Stimulated activated CD8-positive, alpha-beta memory T cell treated with anti-CD3 and anti-CD28 coated beads, Interleukin-7, amount 100 ng/mL, for 4 hours (primary cell): ENCODE measurements around the gene RGR.
"Not testable (repeated sequence)": the region's sequence is repeated elsewhere in the genome, so short reads cannot be mapped to it uniquely, and the experiment has no call there.

Source experiments
- DNase-seq, 2 donors: peaks; one replicate each; pipeline ENCODE4 v3.0.0-alpha.2; 2020; ENCODE audit warnings: low read depth in 2 of 2

RGR gene

DNA sequence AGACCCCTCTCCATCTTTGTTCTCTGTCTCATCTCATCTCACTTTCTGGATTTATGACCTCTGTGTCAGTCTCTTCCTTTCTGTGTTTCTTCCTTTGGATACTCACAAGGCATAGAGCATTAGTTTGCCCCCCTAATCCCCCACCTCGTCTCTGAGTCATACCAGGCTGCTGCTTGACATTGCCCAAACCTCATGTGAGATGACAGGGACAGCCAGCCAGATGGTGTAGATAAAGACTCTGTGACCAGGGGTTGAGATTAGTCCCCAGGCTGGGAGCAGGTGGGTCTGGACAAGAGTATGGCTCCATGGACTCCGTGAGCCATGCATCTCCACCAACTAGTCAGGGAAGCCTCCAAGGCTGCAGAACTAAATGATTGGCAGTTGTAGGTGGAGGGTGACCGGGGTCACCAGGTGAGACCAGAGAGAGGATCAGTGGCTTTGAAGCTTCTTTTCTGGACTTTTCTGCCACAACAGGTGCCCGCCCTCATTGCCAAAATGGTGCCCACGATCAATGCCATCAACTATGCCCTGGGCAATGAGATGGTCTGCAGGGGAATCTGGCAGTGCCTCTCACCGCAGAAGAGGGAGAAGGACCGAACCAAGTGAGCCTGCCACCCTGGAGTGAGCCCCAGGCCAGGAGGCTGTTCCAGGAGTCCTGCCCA is 13.3 kb downstream of the RGR start:
- no peak for DNase-seq

DNA sequence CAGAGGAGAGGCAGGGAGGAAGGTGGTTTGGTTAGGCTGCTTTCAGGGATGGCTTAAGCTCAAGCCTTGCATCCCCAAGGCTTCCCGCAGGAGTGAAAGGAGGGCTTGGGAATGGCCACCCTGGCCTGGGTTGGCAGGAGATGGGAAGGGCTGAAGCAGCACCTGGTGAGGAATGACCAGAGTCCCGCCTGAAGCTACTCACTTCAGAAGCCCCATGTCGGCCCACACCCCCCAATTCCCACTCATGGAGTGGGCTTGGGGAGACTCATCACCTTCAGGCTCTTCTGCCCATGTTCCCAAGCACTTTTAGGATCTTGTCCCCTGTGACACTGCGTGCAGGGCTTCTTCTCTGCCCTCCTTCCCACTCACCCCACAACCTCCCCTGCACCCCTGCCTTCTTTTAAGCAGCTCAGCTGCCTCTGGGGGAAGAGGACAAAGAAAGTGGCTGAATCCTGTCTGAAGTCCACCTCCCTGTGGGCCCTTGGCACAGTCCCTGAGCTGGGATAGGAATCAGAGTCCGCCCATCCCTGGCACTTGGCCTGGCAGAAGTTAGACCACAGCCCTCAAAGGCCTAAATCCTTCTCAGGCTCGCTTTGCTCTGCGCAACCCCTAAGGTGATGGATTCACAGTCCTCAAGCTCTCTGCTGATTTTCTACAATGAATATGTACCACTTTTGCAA is 16.5 kb downstream of the RGR start:
- no peak for DNase-seq

DNA sequence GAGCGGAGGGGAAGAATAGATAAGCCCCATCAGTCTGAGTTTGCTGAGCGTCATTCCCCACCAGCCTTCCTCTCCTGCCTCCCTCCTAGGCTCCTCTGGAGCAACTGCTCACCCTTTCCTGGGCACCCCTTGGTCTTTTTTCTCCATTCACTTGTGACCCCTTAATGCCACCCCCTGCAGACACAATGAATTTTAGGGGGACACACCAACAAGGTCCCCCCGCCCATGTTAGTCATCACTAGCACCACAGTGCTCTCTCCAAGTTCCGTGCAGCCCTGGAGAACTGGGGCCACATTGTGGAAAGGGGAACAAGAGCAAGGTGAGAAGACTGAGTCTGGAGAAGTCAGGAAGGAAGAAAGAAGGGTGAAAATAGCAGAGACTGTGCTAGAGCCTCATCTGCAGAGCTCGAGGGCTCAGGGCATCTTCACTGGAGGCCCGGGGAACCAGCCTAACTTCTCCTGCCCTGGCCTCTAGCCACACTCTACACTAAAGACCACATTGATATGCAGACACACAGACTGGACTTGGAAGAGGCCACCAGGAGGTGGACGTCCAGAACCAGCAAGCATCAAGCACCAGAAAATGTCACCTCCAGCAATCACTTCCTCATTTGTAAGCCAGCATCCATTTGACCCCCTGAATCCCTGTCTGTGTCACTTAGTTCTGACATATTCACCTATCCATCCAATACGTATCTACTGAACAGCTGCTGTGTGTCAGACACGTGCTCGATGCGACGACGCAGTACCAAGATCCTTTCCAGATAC is 17.5 kb downstream of the RGR start:
- DNase-seq = no peak

DNA sequence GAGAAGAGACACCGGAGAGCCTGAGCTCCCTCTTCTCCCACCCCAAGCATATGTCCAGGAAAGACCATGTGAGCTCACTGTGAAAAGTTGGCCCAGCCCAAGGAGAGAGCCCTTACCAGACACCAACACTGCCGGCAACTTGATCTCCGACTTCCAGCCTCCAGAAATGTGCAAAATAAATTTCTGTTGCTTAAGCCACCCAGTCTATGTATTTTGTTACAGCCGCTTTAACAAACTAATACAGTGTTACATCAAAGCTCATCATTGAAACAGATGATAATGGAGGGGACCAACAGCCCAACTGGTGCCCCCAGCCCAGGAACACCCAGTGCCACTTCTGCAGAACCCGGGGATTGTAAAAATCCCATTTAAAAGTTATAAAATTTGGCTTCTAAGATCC is 18.9 kb downstream of the RGR start:
- no peak for DNase-seq

DNA sequence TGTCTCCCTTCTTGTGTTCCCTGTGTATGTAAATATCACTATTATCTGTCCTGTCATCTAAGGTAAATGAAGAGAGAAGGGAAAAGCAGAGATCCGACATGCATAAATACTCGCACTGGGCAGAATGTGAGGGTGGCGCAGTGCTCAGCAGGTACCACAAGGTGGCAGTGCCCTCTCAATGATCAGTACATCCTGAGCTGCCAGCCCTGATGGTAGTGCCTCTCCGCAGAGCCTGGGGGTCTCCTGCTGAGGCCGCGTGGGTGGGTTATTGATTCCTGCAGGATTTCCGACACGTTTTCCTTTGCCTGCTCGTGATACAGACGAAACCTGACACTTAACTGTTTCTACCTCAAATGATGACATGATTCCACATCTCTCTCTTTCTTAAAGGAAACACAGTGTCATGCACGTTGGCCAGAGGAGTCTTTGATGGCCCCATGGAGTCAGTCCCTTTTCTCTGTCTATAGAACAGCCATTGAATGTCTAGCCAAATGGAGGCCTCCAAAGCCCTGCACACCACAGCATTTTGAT is 19.8 kb downstream of the RGR start:
- peak; percentile 41 to 49 for DNase-seq

DNA sequence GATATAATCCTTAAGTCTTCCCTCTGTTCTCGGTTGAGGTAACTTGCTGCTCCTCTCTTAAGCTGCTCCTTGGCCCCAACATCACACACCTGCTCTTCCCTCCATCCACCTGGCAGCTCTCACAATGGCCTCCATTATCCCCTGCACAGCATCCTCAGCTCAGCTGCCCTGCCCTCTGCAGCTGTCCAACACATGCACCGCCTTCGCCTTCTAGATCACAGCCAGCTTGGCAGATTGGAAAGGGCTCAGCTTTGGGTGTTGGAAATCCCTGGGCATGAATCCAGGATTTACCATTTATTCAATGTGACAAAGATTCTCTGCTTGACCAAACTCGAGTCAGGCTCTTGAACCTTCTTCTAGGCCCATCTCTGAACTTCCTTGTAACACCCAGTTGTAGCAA is 20.6 kb downstream of the RGR start:
- no peak for DNase-seq

DNA sequence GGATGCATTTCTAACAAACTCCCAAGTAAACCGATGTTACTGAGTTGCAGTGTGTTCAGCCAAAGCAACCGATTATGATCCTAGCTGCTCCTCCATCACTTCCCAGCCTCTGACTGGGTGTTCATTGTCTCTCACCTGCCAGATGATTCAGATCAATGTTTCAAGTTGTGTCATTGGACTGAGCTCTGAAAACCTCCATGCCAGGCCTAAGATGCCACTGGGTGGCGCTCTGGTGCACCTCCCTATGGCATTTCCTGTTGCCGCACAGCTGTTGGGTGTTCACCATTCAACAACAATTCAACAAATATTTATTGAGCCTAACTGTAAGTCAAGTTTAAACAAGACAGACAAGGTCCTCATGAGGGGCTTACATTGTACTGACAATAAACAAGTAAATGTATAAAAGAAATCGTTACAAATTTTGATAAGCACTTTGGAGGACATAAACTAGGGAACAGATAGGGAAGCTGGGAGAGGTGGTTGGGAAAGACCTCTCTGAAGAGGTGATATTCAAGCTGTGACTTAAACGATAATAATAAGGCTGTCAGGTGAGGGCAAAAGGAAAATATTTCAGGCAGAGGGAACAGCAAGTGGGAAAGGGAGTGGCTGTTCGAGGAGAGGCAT is 22.8 kb downstream of the RGR start:
- DNase-seq = peak; percentile 22 to 31

DNA sequence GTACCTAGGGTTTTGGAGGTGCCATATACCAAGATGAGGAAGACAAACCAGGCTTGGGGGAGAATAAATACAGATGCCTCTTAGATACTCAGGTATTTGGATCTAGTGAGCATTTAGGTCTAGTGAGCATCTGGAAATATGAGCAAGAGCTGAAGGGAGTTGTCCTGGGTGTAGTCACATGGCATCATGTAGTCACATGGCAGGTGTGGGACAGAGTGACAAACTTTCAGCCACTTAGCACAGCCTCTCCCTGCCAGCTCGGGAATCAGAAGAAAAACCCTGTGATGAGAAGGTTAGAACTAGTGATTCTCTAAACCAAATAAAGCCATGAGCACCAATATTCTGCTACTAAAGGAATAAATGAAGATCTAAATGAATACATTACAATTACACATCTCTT is 24.3 kb downstream of the RGR start:
- no peak for DNase-seq

DNA sequence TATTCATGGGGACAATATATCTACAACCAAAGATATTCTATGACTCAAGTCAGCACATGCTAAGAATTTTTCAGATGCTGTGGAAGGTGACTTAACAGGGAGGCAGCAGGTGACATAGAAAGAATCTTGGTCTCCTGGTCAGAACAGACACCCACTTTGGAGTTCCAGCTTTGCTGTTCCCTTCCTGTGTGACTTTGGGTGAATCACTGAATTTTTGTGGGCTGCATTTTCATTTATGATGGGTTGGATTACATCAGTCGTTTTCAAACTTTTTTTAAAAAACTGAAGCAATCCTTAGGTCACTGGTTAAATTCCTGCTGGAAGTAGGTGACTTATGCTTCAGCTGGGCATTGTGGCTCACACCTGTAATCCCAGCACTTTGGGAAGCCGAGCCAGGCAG is 24.9 kb downstream of the RGR start:
- no peak for DNase-seq

DNA sequence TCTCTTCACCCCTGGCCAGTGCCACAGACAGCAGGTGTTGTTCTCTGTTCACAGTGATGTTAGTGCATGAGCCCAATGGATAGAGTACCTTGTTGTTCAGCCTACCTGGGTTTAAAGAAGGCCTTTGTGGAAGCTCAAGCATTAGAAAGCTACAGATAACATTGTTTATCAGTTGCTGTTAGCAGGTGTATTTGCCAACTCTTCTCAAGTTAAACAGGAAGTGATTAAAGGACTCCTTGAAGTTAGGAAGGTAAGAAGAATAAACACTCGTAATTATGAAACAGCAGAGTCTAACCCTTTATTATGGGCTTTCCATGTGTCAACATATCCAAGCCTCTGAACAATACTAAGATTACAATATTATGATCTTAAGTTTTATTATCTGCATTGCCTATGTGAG is 25.9 kb downstream of the RGR start:
- DNase-seq = no peak

DNA sequence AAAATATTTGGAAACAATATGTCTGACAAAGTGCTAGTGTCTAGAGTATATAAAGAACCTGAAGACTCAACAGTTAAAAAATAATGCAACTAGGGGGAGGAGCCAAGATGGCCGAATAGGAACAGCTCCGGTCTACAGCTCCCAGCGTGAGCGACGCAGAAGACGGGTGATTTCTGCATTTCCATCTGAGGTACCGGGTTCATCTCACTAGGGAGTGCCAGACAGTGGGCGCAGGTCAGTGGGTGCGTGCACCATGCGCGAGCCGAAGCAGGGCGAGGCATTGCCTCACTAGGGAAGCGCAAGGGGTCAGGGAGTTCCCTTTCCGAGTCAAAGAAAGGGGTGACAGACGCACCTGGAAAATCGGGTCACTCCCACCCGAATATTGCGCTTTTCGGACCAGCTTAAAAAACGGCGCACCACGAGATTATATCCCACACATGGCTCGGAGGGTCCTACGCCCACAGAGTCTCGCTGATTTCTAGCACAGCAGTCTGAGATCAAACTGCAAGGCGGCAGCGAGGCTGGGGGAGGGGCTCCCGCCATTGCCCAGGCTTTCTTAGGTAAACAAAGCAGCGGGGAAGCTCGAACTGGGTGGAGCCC is 35.1 kb downstream of the RGR start:
- not testable (repeated sequence) for DNase-seq

DNA sequence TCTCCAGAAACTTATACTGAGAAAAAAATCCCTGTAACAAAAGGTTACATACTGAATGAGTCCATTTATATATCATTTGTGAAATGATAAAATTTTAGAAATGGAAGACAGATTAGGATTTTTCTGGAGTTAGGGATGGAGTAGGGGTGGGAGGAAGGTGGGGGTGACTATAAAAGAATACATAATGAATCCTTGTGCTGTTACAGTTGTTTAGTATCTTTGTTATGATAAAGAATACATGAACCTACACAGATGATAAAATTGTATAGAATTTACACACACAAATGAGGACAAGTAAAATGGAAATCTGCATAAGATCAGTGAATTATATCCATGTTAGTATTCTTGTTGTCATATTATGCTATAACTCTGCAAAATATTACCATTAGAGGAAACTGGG is 41.8 kb downstream of the RGR start:
- DNase-seq = no peak

DNA sequence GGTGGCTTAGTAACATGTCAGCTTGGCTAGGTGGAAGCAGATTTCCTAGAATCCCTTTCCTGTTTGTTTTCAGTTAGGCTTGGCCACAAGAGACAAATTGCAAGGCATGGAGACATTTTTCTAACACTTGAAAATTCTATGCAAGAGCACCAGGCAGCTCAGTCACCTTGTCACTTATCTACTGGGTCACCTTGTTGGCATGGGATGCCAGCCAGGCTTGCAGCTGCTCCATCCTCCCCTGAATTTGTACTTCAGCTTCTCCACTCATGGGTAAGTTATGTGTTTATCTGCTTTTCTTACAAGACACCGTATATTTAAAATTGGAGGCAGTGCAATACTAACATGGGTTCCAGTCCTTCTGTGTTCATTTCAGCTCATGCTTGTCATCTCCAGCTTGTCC is 43.3 kb downstream of the RGR start:
- DNase-seq = no peak

DNA sequence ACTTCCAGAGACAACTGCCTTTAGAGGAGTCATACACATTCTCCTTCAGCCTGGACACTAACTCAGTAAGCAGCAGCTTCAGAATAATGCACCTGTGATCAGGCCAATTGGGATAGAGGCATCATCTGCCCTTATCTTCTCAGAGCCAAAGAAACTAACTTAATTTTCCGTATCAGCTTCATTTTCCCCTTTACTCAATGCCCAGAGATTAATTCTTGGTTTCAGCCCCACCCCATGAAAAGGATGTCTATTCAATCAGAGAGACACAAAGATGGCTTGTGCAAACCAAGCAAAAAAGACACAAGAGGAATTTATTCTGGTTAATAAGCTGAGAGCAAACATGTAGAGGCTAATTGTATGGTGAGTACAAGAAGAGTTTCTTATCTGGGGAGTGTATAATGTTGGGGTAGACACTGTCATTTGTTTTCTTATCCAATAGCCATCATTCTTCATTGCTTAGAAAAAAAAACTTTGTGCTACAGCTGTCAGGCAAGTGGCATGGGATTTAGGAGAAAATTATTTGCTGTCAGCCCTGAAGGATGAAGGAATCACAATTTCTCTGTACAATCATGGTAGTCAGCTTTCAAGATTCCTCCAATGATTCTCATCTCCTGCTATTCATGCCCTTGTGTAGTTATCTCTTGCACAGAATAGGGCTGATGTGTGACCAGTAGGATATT is 44.8 kb downstream of the RGR start:
- no peak for DNase-seq

DNA sequence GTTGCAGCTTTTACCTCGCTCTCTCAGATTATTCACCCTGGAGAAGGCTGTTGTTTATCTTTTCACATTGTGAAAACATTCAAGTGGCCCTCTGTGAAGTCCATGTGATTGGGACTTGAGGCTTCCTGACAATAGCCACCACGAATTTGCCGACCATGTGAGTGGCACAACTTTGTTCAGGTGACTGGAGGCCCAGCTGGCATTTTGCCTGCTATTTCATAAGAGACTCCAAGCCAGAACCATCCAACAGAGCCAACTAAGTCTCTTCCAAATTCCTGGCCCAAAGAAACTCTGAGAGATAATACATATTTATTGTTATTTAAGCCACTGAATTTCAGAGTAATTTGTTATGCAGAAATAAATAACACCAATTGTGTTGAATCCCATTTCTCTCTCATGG is 45.4 kb downstream of the RGR start:
- DNase-seq = no peak

DNA sequence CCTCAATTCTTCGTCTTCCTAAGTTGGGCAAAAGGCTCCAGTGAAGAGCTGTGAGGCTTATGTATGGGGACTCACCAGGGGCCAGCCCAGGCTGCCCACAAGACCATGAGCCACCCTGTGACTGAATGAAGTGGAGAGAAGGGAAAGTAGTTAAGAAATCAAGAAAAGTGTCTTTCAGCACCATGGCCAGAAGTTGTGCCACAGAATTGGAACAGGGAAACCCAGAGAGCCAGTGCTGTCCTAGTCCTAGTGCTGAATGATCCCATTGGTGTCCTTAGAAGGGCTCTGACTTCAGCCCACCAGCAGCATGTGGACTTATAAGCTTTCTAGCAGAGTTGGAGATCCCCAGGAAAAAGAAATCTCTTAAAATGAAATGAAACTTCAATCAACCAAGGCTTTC is 46.5 kb downstream of the RGR start:
- no peak for DNase-seq

DNA sequence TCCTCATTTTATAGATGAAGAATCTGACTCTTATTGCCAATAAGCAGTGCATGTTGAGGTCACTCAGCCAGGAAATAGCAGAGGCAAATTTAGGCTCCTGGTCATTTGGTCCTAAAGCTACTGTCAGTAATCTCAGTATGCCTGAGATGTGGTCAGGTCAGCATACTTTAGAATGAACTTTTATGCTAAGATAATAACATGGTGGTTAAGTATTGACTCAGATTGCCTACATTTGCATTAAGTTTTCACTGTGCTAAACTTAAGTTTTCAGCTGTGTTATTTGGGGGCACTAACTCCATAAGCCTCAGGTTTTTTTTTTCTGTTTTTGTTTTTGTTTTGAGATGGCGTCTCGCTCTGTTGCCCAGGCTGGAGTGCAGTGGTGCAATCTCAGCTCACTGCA is 47.6 kb downstream of the RGR start:
- no peak for DNase-seq

DNA sequence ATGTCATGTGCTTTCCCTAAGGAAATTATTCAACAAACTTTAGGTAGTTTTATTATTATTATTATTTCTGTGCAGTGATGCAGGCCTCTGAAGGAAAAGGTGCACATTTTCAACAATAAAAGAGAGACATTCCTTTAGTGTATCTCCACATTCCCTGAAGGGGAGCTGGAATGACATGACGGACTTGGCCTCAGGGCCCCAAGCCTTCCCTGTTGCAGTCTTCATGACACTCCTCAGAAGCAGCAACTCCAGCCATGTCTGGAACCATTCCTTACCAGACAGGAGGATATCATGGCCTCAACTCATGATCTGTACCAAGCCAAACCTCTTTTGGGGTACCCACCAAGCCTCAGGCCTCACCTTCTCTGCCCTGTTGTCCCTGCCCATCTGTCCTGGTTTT is 48.3 kb downstream of the RGR start:
- no peak for DNase-seq

DNA sequence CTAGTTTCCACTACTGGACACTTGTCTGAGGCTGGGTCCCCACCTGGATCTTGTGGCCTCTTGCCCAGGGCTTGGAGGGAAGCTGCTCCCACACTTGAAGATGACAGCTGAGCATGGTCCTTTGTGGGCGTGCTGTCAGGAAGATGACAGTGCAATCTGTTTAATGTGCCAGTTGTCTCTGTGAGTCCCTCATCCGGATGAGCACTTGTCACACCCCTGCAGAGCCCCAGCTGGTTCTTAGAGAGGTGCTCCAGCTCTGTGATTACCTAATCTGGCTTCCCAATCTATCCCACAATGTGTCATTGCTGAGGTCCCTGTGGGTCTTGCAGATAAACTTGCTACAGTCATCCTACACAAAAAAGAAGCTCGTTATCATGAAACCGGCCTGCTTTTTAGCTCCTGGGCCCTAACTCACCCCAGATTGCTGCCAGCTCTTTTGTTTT is 48.7 kb downstream of the RGR start:
- DNase-seq = no peak

DNA sequence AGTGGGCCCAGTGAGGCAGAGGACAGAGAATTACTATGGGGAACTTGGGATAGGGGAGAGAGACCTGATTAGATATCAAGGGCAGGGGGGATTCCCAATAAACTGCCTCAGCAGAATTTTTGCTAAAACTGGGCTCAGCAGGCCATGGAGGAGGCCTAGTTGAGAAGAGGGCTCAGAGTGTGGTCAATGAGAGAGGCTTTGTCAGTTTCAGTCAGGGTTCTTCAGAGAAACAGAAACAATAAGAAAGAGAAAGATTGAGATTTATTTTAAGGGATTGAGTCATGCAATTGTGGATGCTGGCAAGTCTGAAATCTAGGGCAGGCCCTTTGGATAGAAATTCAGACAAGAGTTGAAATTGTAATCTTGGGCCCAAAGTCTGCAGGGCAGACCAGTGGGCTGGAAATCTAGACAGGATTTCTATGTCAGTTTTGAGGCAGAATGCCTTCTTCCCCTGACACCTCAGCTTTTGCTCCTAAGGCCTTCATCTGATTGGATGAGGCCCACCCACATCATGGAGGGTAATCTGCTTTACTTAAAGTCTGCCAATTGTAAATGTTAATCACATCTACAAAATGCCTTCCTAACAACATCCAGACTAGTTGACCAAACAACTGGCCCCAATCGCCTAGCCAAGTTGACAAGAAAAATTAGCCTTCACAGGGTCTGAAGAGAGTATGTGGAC is 50.1 kb downstream of the RGR start:
- no peak for DNase-seq
